ENCODE data around the gene CHRM4.
"Not testable (repeated sequence)": the region's sequence is repeated elsewhere in the genome, so short reads cannot be mapped to it uniquely, and the experiment has no call there.

Gene CHRM4

DNA sequence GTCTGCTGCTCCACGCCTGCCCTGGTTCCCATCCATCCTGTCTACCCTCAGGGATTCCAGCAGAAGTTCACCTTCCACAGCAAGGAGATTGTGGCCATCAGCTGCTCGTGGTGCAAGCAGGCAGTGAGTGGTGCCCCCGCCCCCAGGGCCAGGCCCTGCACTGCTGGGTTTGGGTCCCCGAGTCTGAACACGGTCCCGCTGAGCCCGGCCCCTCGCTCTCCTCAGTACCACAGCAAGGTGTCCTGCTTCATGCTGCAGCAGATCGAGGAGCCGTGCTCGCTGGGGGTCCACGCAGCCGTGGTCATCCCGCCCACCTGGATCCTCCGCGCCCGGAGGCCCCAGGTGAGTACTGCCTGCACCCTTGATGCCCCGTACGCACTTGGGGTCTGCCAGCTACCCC is 20.3 kb downstream of the CHRM4 start:
- in situ Hi-C loops (cut with MboI; ENCODE audit: low sequenced_read_pairs), result not testable (repeated sequence)

DNA sequence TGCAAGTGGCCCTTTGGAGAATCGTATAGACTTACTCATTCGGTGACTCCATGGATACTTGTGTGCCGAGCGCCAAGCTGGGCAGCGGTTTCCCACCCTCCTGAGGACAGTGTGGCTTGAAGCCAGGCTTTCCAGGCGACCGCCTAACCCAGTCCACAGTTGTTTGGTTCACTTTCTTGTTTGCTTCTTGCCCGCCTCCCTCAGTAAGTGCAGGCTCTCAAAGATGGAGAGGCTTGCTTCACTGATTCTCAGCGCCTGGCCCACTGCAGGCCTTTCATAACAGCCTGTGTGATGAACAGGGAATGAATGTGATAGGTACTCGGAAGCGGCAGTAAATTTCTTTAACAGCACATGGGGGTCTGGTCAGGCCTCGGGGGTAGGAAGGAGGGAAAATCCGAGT is 21.3 kb downstream of the CHRM4 start:
- in situ Hi-C loops (cut with MboI; ENCODE audit: low sequenced_read_pairs), result no loop called here

GRCh38 chr11:46369458-46370152 is 22.0 kb downstream of the CHRM4 start:
- in situ Hi-C loops (cut with MboI; ENCODE audit: low sequenced_read_pairs), result no loop called here

DNA sequence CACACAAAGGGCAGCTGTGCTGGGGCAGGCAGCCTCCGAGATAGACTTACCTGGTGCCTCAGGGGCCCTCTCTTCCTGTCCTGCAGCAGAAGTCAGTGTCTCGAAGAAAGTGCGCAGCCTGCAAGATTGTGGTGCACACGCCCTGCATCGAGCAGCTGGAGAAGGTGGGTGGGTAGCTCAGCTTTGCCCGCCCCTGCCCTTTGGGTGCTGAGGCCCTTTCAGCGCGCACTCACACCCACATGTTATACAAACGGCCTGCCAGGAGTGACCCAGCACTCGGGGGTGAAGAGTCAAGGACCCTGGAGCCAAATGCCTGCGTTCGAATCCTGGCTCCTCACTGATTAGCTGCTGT is 23.7 kb downstream of the CHRM4 start:
- in situ Hi-C loops (cut with MboI; ENCODE audit: low sequenced_read_pairs), result no loop called here

GRCh38 chr11:46367244-46367915 is 24.2 kb downstream of the CHRM4 start:
- in situ Hi-C loops (cut with MboI; ENCODE audit: low sequenced_read_pairs), result no loop called here

- in situ Hi-C loops (cut with MboI; ENCODE audit: low sequenced_read_pairs), result no loop called here
Measured at GRCh38 chr11:46366661-46367161, 24.9 kb downstream of the CHRM4 start.

DNA sequence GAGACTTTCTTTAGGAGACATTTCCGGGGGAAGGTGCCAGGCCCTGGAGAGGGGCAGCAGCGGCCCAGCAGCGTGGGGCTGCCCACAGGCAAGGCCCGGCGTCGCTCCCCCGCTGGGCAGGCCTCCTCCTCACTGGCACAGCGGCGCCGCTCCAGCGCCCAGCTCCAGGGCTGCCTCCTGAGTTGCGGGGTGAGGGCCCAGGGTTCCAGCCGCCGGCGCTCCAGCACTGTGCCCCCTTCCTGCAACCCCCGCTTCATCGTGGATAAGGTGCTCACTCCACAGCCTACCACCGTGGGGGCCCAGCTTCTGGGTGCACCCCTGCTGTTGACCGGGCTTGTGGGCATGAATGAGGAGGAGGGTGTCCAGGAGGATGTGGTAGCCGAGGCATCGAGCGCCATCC is 25.3 kb downstream of the CHRM4 start:
- in situ Hi-C loops (cut with MboI; ENCODE audit: low sequenced_read_pairs), result no loop called here

GRCh38 chr11:46364791-46365190 is 26.8 kb downstream of the CHRM4 start:
- in situ Hi-C loops (cut with MboI; ENCODE audit: low sequenced_read_pairs), result no loop called here

- in situ Hi-C loops (cut with MboI; ENCODE audit: low sequenced_read_pairs), result no loop called here
Measured at GRCh38 chr11:46364056-46364455, 27.5 kb downstream of the CHRM4 start.

- in situ Hi-C loops (cut with MboI; ENCODE audit: low sequenced_read_pairs), result no loop called here
Measured at GRCh38 chr11:46363455-46364005, 28.0 kb downstream of the CHRM4 start.

GRCh38 chr11:46363031-46363407 is 28.6 kb downstream of the CHRM4 start:
- in situ Hi-C loops (cut with MboI; ENCODE audit: low sequenced_read_pairs), result no loop called here

- in situ Hi-C loops (cut with MboI; ENCODE audit: low sequenced_read_pairs), result no loop called here
Measured at GRCh38 chr11:46362156-46363030, 29.2 kb downstream of the CHRM4 start.

- in situ Hi-C loops (cut with MboI; ENCODE audit: low sequenced_read_pairs), result no loop called here
Measured at GRCh38 chr11:46361283-46362155, 30.1 kb downstream of the CHRM4 start.

GRCh38 chr11:46360878-46361277 is 30.7 kb downstream of the CHRM4 start:
- in situ Hi-C loops (cut with MboI; ENCODE audit: low sequenced_read_pairs), result no loop called here

- in situ Hi-C loops (cut with MboI; ENCODE audit: low sequenced_read_pairs), result no loop called here
Measured at GRCh38 chr11:46359953-46360352, 31.6 kb downstream of the CHRM4 start.

- in situ Hi-C loops (cut with MboI; ENCODE audit: low sequenced_read_pairs), result no loop called here
Measured at GRCh38 chr11:46357483-46357936, 34.1 kb downstream of the CHRM4 start.

DNA sequence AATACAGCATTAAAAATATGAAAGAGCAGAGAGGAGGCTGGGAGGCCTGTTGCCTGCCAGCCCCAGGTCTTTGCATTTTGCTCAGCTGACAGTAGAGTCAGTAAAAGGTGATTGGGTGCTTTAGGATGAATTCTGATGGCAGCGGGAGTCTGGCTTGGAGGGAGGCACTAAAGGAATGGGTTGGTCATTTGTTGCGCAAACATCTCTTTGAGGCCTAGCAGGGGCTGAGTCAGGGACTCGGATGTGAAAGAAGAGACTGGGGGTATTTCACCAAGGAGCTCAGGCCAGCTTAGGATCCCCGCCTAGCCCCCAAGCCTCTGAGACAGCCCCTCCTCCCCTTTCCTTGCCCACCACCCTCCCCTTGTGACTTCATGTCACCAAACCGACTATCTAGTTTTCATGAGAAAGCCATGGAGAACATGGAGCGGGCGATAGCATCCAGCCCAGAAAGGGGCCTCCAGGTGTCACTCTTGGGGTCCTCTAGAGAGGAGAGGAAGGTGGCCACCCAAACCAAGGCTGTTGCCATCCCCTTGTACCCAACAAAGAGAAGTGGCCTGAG is 34.6 kb downstream of the CHRM4 start:
- in situ Hi-C loops (cut with MboI; ENCODE audit: low sequenced_read_pairs), result no loop called here

DNA sequence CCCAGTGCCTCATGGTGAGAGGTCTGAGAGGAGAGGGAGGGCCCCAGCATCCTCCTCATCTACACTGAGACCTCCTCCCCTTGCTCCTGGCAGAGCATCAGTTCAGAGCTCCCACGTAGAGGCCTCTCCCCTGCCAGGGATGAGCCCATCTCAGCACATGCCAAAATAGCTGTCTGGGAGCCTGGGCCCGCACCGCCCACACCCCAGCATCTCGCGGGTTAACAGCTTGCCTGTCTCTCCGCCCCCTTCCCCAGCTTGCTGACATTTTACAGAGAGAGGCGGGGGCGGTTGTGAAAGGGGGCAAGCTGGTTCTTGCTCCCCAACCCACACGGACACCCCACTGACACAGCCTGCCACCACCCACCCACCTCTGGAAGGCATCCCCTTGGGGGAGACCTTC is 37.9 kb downstream of the CHRM4 start:
- in situ Hi-C loops (cut with MboI; ENCODE audit: low sequenced_read_pairs), result no loop called here

DNA sequence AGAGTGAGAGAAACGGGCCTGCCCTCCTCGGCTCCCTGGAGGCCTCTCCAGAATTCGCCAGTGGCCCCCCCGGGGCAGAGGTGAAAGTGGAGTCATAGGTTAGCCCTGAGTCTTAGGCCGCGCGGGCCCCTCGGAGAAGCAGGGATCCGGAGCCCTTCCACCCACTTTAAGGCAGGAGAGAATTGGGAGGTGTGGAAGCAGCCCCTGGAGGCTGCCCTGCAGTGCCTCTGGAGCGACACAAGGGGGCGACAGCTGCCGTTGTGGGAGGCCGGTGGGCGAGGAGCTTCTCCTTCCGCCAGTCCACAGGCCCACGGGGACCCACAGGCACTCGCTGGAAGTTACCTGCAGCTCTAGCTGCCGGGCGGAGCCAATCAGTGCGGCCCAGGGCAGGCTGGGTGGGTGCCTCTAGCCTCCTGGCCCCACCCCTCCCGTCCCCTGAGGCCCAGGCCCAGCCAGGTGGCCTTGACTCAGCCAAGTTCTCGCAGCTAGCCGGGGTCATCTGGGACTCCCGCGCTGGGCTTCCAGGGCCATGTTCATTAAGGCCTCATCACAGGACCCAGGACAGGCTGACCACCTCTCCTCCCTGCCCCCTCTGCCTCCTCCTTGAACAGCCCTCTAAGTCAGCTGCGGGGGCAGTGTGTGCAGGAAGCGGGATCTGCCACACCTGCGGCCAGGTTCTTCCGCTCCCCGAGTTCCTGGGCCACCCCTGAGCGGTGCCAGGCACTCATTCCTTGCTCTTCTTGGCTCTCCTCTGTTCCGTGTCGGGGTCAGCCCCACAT is 39.3 kb downstream of the CHRM4 start:
- in situ Hi-C loops (cut with MboI; ENCODE audit: low sequenced_read_pairs), result no loop called here

Data from HL-60/S4 (cell line).